ENCODE results near the gene SMCO4.

SMCO4 gene

GRCh38 chr11:93498641-93499040, 44.5 kb downstream of the SMCO4 start:
- no peak for DNase-seq

GRCh38 chr11:93498161-93498560, 45.0 kb downstream of the SMCO4 start:
- DNase-seq = no peak

GRCh38 chr11:93497596-93497995, 45.6 kb downstream of the SMCO4 start:
- no peak for DNase-seq

- DNase-seq = no peak
These were observed 48.8 kb downstream of the SMCO4 start for GRCh38 chr11:93494357-93494756.

- DNase-seq = no peak
These were observed 49.8 kb downstream of the SMCO4 start for GRCh38 chr11:93493252-93493897.

- no peak for DNase-seq
These were observed 50.5 kb downstream of the SMCO4 start for GRCh38 chr11:93492464-93493251.

- no peak for DNase-seq
These were observed 51.2 kb downstream of the SMCO4 start for GRCh38 chr11:93491973-93492372.

GRCh38 chr11:93490996-93491618, 52.1 kb downstream of the SMCO4 start:
- no peak for DNase-seq

- no peak for DNase-seq
These were observed 53.4 kb downstream of the SMCO4 start for GRCh38 chr11:93489841-93490240.

GRCh38 chr11:93487032-93487483, 56.1 kb downstream of the SMCO4 start:
- no peak for DNase-seq

- no peak for DNase-seq
These were observed 57.2 kb downstream of the SMCO4 start for GRCh38 chr11:93485983-93486382.

GRCh38 chr11:93484716-93485115, 58.5 kb downstream of the SMCO4 start:
- no peak for DNase-seq

GRCh38 chr11:93482556-93482955, 60.6 kb downstream of the SMCO4 start:
- DNase-seq = no peak

GRCh38 chr11:93481696-93482095, 61.5 kb downstream of the SMCO4 start:
- no peak for DNase-seq

GRCh38 chr11:93481279-93481678, 61.9 kb downstream of the SMCO4 start:
- no peak for DNase-seq

GRCh38 chr11:93480756-93481155, 62.4 kb downstream of the SMCO4 start:
- no peak for DNase-seq

GRCh38 chr11:93480256-93480655, 62.9 kb downstream of the SMCO4 start:
- DNase-seq = no peak

GRCh38 chr11:93478841-93479240, 64.3 kb downstream of the SMCO4 start:
- no peak for DNase-seq

- DNase-seq = no peak
These were observed 65.4 kb downstream of the SMCO4 start for GRCh38 chr11:93477684-93478234.

- DNase-seq = no peak
These were observed 66.4 kb downstream of the SMCO4 start for GRCh38 chr11:93476796-93477195.

GRCh38 chr11:93474123-93474522, 69.1 kb downstream of the SMCO4 start:
- DNase-seq = no peak

- no peak for DNase-seq
These were observed 74.9 kb downstream of the SMCO4 start for GRCh38 chr11:93468290-93468689.

- no peak for DNase-seq
These were observed 76.1 kb downstream of the SMCO4 start for GRCh38 chr11:93467054-93467453.

Measured in activated CD4-positive, alpha-beta T cell treated with anti-CD3 and anti-CD28 coated beads, Interleukin-2, amount 50 U/mL, for 1 hour (primary cell).